ENCODE measurements around the gene CEP135.
"Not testable (repeated sequence)": the region's sequence is repeated elsewhere in the genome, so short reads cannot be mapped to it uniquely, and the experiment has no call there.

The CEP135 gene

GRCh38 chr4:55947912-55948725 lies 626 bp upstream of the CEP135 start:
- peak; percentile 33 for DNase-seq

DNA sequence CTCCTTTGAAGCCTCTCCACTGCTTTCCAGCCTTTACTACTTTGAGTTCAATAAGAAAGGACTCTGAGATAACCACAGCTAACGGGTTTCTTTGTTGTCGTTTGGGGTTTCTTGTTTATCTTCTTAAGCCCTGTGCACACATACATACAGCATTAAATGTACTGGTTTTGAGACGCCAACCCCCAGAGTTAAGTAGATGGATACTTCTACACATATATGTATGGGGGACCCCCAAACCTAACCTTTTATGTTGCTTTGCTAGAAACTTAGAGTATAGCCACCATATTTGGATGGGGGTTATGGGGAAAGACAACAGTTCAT lies 697 bp downstream of the CEP135 start:
- no peak for DNase-seq

DNA sequence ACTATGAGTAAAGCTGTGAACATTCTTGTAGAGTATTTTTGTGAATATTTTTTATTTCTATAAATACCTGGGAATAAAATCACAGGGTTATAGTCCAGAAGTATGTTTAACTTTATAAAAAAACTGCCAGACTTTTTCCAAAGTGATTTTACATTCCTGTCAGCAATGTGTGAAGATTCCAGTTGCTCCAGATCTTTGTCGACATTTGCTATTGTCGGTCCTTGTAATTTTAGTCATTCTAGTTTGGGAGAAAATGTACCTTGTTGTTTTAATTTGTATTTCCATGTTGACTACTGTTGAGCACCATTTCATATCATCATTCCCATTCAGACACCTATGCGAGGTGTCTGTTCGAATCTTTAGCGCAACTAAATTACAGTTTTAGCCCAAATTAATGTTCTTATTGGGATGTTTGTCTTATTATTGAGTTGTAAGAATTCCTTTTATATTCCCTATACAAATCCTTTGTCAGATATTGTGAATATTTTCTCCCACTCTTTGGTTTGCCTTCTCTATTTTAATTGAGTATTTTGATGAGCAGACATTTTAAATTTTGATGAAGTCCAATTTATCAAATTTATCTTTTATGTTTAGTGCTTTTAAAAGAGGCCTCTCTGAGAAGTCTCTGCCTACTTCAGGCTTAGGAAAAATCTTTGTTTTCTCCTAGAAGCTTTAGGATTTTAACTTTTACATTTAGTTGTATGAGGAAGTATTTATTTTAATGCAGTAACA lies 2.6 kb downstream of the CEP135 start:
- no peak for DNase-seq

DNA sequence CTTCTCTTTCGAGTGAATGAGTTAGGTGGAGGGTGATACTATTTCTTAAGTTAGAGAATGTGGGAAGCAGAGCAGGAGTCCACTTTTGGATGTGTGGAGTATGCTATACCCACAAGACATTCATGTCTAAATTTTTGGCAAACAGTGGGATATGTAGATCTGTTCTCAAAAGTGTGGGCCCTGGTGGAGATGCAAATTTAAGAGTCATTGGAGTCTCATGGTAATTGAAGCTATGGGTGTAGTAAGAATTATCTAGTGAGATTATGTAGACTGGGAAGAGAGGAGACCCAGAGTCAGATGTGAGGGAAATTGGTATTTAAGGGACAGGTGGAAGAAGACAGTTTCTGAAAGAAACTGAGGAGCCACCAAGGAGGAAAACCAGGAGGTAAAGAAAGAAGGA lies 7.0 kb downstream of the CEP135 start:
- no peak for DNase-seq

- no peak for DNase-seq
Measured at GRCh38 chr4:55959655-55960054, 10.9 kb downstream of the CEP135 start.

- no peak for DNase-seq
Measured at GRCh38 chr4:55964046-55964445, 15.3 kb downstream of the CEP135 start.

GRCh38 chr4:55965585-55965984 lies 16.8 kb downstream of the CEP135 start:
- DNase-seq, result no peak

GRCh38 chr4:55966324-55966723 lies 17.6 kb downstream of the CEP135 start:
- DNase-seq, result not testable (repeated sequence)

GRCh38 chr4:55967376-55967775 lies 18.6 kb downstream of the CEP135 start:
- DNase-seq, result no peak

GRCh38 chr4:55973650-55974049 lies 24.9 kb downstream of the CEP135 start:
- no peak for DNase-seq

- no peak for DNase-seq
Measured at GRCh38 chr4:55977811-55978210, 29.1 kb downstream of the CEP135 start.

DNA sequence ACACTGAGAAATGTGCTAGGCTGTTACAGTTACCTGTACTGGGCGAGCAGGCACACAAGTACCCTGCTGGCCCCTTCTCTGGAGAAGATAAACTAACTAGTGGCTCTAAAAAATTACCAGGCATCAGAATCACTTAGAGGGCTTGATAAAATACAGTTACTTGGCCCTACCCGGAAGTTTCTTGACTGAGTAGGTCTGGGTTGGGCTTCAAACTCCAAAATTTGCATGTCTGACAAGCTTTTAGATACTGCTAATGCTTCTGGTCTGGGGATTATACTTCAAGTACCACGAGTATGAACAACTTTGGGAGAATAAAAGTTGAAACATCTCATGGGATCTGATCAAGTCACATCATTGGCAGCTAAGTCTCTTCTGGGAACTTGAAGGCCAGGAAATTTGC lies 30.8 kb downstream of the CEP135 start:
- DNase-seq, result no peak

GRCh38 chr4:55980725-55981124 lies 32.0 kb downstream of the CEP135 start:
- DNase-seq, result no peak

GRCh38 chr4:55982976-55983375 lies 34.2 kb downstream of the CEP135 start:
- DNase-seq, result no peak

DNA sequence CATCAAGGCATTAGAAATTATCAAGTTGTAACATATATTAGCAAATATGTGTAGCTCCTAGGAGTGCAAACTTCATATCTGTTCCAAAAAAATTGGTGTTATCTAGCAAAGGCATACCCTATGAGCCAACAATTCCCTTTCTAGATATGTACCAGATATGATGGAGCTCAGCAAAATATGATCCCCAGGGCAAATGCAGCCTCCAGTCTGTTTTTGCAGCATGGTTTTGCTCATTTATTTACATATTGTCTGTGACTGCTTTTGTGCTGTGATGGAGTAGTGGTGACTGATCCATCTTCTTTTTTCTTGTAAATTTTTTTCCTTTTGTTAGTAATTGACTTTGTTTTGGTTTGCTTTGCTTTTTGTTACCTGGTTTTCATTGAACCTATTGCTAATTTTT lies 41.0 kb downstream of the CEP135 start:
- no peak for DNase-seq

- DNase-seq, result no peak
Measured at GRCh38 chr4:55993994-55994663, 45.4 kb downstream of the CEP135 start.

DNA sequence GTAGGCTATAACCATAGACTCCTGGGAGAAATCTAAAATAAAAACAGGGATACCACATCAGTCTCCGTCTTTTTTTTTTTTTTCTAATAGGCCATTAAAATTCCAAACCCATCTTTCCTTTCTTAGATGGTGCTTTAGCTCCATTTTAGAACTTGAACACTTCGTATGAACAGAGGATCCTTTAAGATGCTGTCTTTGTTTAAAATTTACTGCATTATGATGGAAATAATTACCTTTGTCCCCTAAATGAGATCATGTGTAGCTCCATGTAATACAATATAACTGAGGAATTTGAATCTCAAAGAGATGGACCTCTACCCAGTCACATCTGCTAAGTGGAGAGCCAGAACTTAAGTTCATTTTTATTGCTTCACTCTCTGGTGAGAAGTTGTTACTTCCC lies 47.9 kb downstream of the CEP135 start:
- DNase-seq, result no peak

- no peak for DNase-seq
Measured at GRCh38 chr4:56003606-56004005, 54.9 kb downstream of the CEP135 start.

DNA sequence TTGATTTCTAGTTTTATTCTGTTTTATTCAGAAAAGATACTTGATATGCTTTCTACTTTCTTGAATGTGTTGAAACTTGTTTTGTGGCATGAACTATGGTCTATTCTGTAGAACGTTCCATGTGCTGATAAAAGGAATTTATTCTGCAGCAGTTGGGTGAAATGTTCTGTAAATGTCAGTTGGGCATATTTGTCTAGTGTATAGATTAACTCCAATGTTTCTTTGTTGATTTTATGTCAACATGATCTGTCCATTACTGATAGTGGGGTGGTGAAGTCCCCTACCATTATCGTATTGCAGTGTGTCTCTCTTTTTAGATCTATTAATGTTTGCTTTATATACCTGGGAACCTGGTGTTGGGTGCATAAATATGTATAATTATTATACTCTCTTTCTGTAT lies 55.5 kb downstream of the CEP135 start:
- no peak for DNase-seq

GRCh38 chr4:56007154-56007553 lies 58.4 kb downstream of the CEP135 start:
- DNase-seq, result no peak

GRCh38 chr4:56008206-56008605 lies 59.5 kb downstream of the CEP135 start:
- DNase-seq, result no peak

DNA sequence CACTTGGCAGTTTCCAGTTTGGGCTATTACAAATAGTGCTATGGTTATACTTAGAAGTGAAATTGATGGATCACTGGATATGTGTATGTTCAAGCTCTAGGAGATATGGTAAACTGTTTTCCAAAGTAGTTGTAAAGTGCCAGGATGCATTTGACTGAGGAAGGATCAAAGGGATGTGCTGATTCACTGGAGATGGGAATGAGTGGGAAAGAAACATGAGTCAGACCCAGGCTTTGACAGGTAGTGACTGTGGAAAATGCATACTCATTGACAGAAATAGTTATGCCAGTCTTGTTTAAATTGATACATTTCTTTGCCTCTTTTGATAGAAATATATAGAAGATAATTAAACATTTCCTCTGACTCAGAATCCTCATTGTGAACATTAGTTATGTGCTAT lies 77.9 kb downstream of the CEP135 start:
- no peak for DNase-seq

- DNase-seq, result no peak
Measured at GRCh38 chr4:56028165-56028564, 79.4 kb downstream of the CEP135 start.
